ENCODE results near the gene SH2D5.

Gene SH2D5

GRCh38 chr1:20693623-20694022, 38.9 kb downstream of the SH2D5 start:
- TF ChIP-seq CTCF (IDR thresholded peaks at IDR 0.05): no peak

- TF ChIP-seq CTCF (IDR thresholded peaks at IDR 0.05): no peak
These were observed 40.6 kb downstream of the SH2D5 start for GRCh38 chr1:20691872-20692271.

- TF ChIP-seq CTCF (IDR thresholded peaks at IDR 0.05): no peak
These were observed 42.9 kb downstream of the SH2D5 start for GRCh38 chr1:20689645-20690056.

GRCh38 chr1:20686883-20687725, 45.4 kb downstream of the SH2D5 start:
- TF ChIP-seq CTCF (IDR thresholded peaks at IDR 0.05): no peak

- TF ChIP-seq CTCF (IDR thresholded peaks at IDR 0.05): no peak
These were observed 46.8 kb downstream of the SH2D5 start for GRCh38 chr1:20685741-20686140.

GRCh38 chr1:20685099-20685662, 47.3 kb downstream of the SH2D5 start:
- TF ChIP-seq CTCF (IDR thresholded peaks at IDR 0.05): no peak

- no peak for TF ChIP-seq CTCF (IDR thresholded peaks at IDR 0.05)
These were observed 47.9 kb downstream of the SH2D5 start for GRCh38 chr1:20684651-20685050.
